GM18505 (cell line): ENCODE measurements around the gene CLSTN1.

Experiments
- ATAC-seq: cut with Tn5 transposase; IDR thresholded peaks from one replicate; pipeline ENCODE4 v1.9.1; 2021; ENCODE audit not compliant: unreplicated experiment
- POLR2A ChIP-seq: IDR thresholded peaks from 4 replicates; pipeline ENCODE4 v1.6.1; 2011; ENCODE audit warnings: borderline replicate concordance; ENCODE audit not compliant: insufficient read depth, insufficient read length; ENCODE audit errors: extremely low read depth

Gene CLSTN1

GRCh38 chr1:9845914-9846313, 22.1 kb upstream of the CLSTN1 start:
- TF ChIP-seq POLR2A = no peak
- no peak for ATAC-seq

- ATAC-seq = no peak
- no peak for TF ChIP-seq POLR2A
Observed at GRCh38 chr1:9844756-9845155, 21.0 kb upstream of the CLSTN1 start.

- no peak for ATAC-seq
- no peak for TF ChIP-seq POLR2A
Observed at GRCh38 chr1:9844106-9844505, 20.3 kb upstream of the CLSTN1 start.

- no peak for ATAC-seq
- no peak for TF ChIP-seq POLR2A
Observed at GRCh38 chr1:9843576-9843945, 19.8 kb upstream of the CLSTN1 start.

GRCh38 chr1:9842781-9843575, 19.2 kb upstream of the CLSTN1 start:
- no peak for ATAC-seq
- no peak for TF ChIP-seq POLR2A

GRCh38 chr1:9842073-9842711, 18.4 kb upstream of the CLSTN1 start:
- ATAC-seq = no peak

GRCh38 chr1:9841460-9841859, 17.7 kb upstream of the CLSTN1 start:
- ATAC-seq = no peak
- TF ChIP-seq POLR2A = no peak

More at GRCh38 chr1:9842073-9842711, 18.4 kb upstream of the CLSTN1 start:
- TF ChIP-seq POLR2A = no peak

GRCh38 chr1:9840176-9840575, 16.4 kb upstream of the CLSTN1 start:
- no peak for ATAC-seq
- no peak for TF ChIP-seq POLR2A

GRCh38 chr1:9838946-9839345, 15.2 kb upstream of the CLSTN1 start:
- TF ChIP-seq POLR2A = no peak
- ATAC-seq = no peak

- no peak for ATAC-seq
- no peak for TF ChIP-seq POLR2A
Observed at GRCh38 chr1:9836632-9836960, 12.8 kb upstream of the CLSTN1 start.

GRCh38 chr1:9835758-9836631, 12.2 kb upstream of the CLSTN1 start:
- ATAC-seq = no peak
- no peak for TF ChIP-seq POLR2A

- no peak for TF ChIP-seq POLR2A
- no peak for ATAC-seq
Observed at GRCh38 chr1:9835404-9835757, 11.6 kb upstream of the CLSTN1 start.

GRCh38 chr1:9833632-9834031, 9.9 kb upstream of the CLSTN1 start:
- TF ChIP-seq POLR2A = no peak
- ATAC-seq = no peak
